ENCODE results near the gene XRN1. TPM values are rescaled to one million over a fixed set of nuclear protein-coding genes. Genes with fewer than 3 reads are reported as not detected.

Gene XRN1
- total RNA-seq, 4 donors from 2014 or later, result 43.2 to 148 (median 61.8) TPM

DNA sequence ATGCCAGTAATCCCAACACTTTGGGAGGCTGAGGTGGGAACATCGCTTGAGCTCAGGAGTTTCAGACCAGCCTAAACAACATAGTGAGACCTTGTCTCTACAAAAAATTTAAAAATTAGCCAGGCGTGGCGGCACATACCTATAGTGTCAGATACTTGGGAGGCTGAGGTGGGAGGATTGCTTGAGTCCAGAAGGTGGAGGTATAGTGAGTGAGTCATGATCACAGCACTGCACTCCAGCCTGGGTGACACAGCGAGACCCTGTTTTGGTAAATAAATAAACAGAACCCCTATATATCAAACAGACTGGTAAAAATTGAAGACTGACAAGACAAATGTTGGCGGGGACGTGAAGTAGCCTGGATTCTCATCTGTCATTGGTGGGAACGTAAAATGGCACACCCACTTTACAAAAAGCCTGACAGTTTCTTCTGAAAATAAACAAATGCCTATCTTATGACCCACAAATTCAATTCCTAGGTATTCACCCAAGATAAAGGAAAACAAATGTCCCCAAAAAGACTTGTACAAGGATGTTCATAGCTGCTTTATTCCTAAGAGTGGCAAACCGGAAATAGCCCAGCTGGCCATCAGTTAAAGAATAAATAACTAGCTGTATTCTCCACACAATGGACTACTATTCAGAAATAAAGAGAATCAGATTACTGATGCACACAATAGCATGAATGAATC, 175.5 kb downstream of the XRN1 start:
- TF ChIP-seq CTCF (IDR thresholded peaks at IDR 0.05), result no peak
- no peak for TF ChIP-seq POLR2A (IDR thresholded peaks at IDR 0.05)
- no peak overlapping the region for H3K27ac ChIP-seq
- no peaks in the 10 kb centered on the region for H3K36me3 ChIP-seq
- H3K9me3 ChIP-seq, result no peaks in the 10 kb centered on the region
- WGBS, 2 donors, result 91 to 94% methylated on average over 8 of the region's 8 CpGs
- no peak overlapping the region for H3K4me3 ChIP-seq (replicated peaks in 1 of 3)
- no peaks in the 10 kb centered on the region for H3K27me3 ChIP-seq
- intact Hi-C loops (cut with DNase I), result loop anchor here (10.0 kb wide), 1 partner anchor 88 kb away; no protein-coding TSS in a partner anchor
- H3K4me1 ChIP-seq, result peaks cover 3 to 8% of the 10 kb centered on the region in 2 donors
- no peak for DNase-seq

DNA sequence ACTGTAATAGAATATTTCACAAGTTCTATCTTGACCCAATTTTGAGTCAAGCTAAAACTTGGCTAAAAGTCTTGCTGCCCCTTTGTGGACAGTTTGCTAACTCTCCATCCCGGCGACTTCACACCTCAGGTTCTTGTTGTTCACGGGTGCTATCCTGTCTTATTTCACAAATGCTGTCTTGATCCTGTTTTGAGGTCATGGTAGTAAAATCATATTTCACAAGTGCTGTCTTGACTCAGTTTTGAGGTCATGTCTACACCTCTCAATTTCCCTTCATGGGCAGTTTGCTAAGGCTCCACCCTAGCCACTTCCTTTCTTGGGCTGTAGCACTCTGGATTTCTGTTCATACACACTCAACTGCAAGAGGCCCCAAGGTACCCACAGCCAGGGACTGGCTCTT, 177.4 kb downstream of the XRN1 start:
- no peak overlapping the region for H3K27ac ChIP-seq
- H3K4me3 ChIP-seq (replicated peaks in 1 of 3), result no peak overlapping the region
- H3K27me3 ChIP-seq, result no peaks in the 10 kb centered on the region
- 91 to 98% methylated on average over 3 of the region's 3 CpGs for WGBS, 2 donors
- no peaks in the 10 kb centered on the region for H3K36me3 ChIP-seq
- intact Hi-C loops (cut with DNase I), result loop anchor here (10.0 kb wide), 1 partner anchor 86 kb away; no protein-coding TSS in a partner anchor
- DNase-seq, result no peak
- peaks cover 0 to under 1% of the 10 kb centered on the region in 2 donors for H3K4me1 ChIP-seq
- TF ChIP-seq POLR2A (IDR thresholded peaks at IDR 0.05), result no peak
- no peak for TF ChIP-seq CTCF (IDR thresholded peaks at IDR 0.05)
- H3K9me3 ChIP-seq, result no peaks in the 10 kb centered on the region

- WGBS, 2 donors, result 76 to 90% methylated on average over 1 of the region's 1 CpG
- Histone ChIP-seq H3K27ac (no peak overlapping the region), H3K36me3 (no peaks in the 10 kb centered on the region), H3K27me3 (no peaks in the 10 kb centered on the region), H3K4me1 (no peaks in the 10 kb centered on the region), H3K4me3 (replicated peaks in 1 of 3) (no peak overlapping the region), H3K9me3 (no peaks in the 10 kb centered on the region)
- TF ChIP-seq POLR2A (IDR thresholded peaks at IDR 0.05), result no peak
- intact Hi-C loops (cut with DNase I), result loop anchor here (10.0 kb wide), 1 partner anchor 85 kb away; no protein-coding TSS in a partner anchor
- DNase-seq, result no peak
These were observed 178.1 kb downstream of the XRN1 start for GRCh38 chr3:142269767-142270166.

GRCh38 chr3:142268426-142268825, 179.4 kb downstream of the XRN1 start:
- 72 to 79% methylated on average over 4 of the region's 4 CpGs for WGBS, 2 donors
- H3K36me3 ChIP-seq, result no peaks in the 10 kb centered on the region
- no peak overlapping the region for H3K4me3 ChIP-seq (replicated peaks in 1 of 3)
- H3K27me3 ChIP-seq, result no peaks in the 10 kb centered on the region
- intact Hi-C loops (cut with DNase I), result no loop called here
- DNase-seq, result no peak
- TF ChIP-seq CTCF (IDR thresholded peaks at IDR 0.05) (no peak), POLR2A (IDR thresholded peaks at IDR 0.05) (no peak)
- H3K4me1 ChIP-seq, result no peaks in the 10 kb centered on the region
- no peak overlapping the region for H3K27ac ChIP-seq
- H3K9me3 ChIP-seq, result no peaks in the 10 kb centered on the region

DNA sequence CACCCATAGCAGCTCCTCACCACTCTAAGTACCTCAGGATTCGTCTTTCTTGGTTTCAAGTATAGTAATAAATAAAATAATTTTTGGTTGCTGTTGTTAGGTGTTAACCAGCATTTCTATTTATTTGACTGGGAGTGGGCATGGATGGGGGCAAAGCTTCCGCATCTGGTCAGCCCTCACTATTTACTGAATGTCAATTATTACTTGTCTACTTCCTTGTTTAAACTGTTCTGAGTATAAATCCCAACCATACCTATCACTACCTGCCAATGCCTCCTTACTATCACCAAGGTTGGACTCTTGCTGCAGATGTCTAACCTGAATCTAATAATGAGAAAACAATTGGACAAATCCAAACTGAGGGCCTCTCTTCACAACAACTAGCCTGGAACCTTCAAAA, 180.6 kb downstream of the XRN1 start:
- TF ChIP-seq POLR2A (IDR thresholded peaks at IDR 0.05) (no peak), CTCF (IDR thresholded peaks at IDR 0.05) (no peak)

More for the DNA sequence above, 180.6 kb downstream of the XRN1 start:
- 90 to 95% methylated on average over 2 of the region's 2 CpGs for WGBS, 2 donors
- Histone ChIP-seq H3K36me3 (no peaks in the 10 kb centered on the region), H3K27me3 (no peaks in the 10 kb centered on the region), H3K9me3 (no peaks in the 10 kb centered on the region), H3K4me3 (replicated peaks in 1 of 3) (no peak overlapping the region), H3K4me1 (no peaks in the 10 kb centered on the region), H3K27ac (no peak overlapping the region)
- no peak for DNase-seq
- intact Hi-C loops (cut with DNase I), result no loop called here
